Fibroblast of upper back skin (primary cell): Measurements from ENCODE around the gene ZFHX2.
"Not testable (repeated sequence)": the region's sequence is repeated elsewhere in the genome, so short reads cannot be mapped to it uniquely, and the experiment has no call there.

Experiments used
- DNase-seq: peaks from one replicate; pipeline ENCODE4 v3.0.0-alpha.2; 2013

ZFHX2 gene

DNA sequence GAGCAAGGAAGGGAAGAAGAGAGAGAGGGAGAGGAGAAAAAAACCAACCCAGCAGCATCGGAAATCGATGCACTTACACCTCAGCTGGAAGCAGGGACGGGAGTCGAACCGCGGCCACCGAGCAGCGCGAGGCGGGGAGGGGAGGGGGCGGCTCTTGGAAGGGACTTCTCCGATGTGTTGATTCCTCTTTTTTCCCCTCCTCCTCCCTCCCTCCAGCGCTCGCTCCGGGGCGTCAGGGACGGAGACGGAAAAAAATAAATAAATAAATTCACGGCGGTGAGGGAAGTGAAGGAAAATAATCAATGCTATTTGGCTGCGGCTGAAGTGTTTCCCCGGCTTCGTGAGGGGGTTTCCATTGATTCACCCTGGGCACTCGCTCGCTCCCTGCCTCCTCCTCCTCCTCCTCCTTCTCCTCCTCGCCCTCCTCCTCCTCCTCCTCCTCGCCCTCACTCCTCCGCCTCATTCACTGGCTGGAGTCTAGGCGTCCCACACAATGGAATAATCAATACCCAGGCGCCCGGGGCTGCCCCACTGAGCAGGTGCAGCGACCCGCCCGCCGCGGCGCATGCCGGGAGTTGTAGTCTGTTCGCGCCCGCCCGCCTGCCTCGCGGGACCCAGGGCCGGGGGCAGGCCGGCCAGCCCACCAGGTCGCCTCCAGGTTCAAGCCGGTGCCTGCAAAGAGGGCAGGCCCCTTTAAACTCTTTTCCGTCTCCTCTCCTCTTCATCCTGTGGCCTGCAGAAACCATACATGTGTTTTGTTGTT, at the start of gene ZFHX2:
Gene ZFHX2 (minus strand): TSS at position 500 of the 763 bp plus-strand sequence. CDS start 16,440 bp downstream, outside the sequence.
- DNase-seq: peak; percentile 42

DNA sequence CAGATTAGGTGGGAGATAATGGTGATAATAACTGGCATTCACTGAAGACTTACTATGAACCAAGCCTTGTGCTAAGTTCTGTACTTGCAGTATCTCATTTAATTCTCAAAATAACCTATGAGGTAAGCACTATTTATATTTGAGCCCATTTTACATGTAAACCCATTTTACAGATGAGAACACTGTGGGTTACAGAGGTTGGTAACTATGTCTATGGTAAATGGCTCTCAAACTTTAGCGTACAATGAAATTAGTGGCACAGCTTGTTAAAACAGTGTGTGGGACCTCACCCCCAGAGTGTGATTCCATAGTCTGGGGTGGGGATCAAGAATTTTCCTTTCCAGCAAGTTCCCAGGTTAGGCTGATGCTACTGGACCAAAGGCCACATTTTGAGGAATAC, 49.2 kb upstream of the ZFHX2 start:
- DNase-seq: no peak

DNA sequence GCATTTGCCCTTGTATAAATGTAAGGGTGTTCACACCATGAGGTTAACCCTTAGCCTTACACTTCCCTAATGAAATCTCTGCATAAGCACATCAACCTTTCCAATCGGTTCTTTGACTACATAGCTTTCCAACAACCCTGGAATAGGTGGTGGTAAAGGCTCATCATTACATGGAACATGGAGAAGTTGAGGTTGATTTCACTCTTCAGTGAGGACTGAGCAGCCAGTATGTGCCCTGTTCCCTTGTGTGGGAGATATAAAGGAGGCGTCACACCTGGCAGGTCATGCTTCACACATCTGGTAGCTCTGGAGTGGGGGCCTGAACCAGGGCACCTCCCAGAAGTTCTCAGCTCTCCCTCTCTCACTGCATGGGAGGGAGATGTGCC, 48.8 kb upstream of the ZFHX2 start:
- DNase-seq: no peak

DNA sequence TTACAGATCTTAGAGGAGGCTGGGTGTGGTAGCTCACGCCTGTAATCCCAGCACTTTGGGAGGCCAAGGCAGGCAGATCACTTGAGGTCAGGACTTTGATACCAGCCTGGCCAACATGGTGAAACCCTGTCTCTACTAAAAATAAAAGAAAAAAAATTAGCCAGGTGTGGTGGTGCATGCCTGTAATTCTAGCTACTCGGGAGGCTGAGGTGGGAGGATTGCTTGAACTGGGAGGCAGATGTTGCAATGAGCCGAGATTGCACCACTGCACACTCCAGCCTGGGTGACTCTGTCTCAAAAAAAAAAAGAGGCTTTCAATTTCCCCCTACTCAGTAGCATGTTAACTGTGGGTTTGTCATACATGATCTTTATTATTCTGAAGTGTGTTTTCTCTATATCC, 42.6 kb upstream of the ZFHX2 start:
- DNase-seq: not testable (repeated sequence)

DNA sequence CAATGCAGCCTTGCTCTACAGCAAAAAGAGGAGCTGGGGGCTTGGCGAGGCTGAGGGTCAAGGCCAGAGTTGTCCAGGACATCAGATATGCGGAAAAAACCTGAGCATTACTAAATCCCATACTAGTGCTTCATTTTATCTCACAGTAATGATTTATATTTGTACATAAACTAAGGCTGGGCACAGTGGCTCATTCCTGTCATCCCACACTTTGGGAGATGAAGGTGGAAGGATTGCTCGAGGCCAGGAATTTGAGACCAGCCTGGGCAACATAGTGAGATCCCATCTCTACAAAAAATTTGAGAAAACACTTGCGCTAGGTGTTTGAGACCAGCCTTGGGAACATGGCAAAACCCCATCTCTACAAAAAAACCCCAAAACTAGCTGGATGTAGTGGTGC, 38.6 kb upstream of the ZFHX2 start:
- DNase-seq: no peak

DNA sequence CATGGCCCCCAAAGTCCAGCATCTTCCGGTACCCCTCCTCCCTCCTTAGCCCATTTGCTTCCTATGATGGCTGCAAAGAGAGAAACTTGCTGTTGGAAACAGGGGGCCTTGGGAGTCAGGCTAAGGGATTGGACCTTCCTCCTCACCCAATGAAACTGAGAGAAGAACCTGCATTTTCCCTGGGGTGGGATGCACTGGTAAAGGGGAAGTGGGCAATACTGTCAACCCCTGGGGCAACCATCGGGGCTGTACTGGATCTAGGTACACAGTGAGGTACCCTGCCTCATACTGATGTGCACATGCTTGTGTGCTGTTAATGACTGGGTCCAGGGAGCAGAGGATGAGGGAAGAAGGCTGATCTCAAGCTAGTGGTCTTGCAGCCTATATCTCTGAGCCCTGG, 38.0 kb upstream of the ZFHX2 start:
- DNase-seq: no peak

DNA sequence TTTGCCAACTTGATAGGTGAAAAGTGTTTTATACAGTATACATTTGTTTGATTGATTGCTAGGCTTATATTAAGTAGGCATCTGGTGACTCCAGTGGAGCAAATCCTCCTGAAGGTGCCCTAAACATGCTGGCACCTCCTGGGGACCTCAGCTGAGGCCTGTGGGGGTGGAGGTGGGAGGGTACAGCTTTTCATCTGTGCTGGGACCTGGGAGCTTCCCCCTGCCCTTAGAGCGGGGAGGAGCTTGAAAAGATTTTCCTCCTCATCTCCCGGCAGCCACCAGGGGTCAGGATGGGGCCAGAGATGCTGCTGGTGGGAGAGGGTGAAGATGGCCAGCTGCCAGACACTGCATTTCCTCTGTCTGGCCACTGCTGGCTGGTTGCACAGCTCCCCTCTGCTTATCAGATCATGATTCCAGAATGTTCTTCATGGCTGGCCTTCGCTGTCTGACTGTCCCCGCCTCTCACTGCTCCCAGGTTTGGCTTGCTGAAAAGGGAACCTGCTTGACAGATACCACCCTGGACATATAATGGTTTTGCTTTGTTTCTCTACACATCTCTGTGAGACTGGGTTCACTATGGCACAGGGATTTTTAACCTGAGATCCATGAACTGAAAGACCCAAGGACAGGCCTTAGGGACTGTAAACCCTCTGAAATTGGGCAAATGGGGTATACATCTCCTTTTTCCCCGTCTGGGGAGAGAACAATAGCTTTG, 37.5 kb upstream of the ZFHX2 start:
- DNase-seq: peak; percentile 89

DNA sequence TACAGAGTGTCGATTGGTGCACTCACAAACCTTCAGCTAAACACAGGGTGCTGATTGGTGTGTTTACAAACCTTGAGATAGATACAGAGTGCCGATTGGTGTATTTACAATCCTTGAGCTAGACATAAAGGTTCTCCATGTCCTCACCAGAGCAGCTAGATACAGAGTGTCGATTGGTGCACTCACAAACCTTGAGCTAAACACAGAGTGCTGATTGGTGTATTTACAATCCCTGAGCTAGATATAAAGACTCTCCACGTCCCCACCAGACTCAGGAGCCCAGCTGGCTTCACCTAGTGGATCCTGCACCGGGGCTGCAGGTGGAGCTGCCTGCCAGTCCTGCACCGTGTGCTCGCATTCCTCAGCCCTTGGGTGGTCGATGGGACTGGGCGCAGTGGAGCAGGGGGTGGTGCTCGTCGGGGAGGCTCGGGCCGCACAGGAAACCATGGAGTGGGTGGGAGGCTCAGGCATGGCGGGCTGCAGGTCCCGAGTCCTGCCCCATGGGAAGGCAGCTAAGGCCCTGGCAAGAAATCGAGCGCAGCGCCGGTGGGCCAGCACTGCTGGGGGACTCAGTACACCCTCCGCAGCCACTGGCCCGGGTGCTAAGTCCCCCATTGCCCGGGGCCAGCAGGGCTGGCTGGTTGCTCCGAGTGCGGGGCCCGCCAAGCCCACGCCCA, 33.1 kb upstream of the ZFHX2 start:
- not testable (repeated sequence) for DNase-seq

DNA sequence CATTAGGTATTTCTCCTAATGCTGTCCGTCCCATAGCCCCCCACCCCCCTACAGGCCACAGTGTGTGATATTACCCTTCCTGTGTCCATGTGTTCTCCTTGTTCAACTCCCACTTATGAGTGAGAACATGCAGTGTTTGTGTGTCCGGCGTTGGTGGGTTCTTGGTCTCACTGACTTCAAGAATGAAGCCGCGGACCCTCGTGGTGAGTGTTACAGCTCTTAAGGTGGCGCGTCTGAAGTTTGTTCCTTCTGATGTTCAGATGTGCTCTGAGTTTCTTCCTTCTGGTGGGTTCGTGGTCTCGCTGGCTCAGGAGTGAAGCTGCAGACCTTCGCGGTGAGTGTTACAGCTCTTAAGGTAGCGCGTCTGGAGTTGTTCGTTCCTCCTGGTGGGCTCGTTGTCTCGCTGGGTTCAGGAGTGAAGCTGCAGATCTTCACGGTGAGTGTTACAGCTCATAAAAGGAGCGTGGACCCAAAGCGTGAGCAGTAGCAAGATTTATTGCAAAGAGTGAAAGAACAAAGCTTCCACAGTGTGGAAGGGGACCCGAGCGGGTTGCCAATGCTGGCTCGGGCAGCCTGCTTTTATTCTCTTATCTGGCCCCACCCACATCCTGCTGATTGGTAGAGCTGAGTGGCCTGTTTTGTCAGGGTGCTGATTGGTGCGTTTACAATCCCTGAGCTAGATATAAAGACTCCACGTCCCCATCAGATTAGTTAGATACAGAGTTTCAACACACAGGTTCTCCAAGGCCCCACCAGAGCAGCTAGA, 32.4 kb upstream of the ZFHX2 start:
- not testable (repeated sequence) for DNase-seq

DNA sequence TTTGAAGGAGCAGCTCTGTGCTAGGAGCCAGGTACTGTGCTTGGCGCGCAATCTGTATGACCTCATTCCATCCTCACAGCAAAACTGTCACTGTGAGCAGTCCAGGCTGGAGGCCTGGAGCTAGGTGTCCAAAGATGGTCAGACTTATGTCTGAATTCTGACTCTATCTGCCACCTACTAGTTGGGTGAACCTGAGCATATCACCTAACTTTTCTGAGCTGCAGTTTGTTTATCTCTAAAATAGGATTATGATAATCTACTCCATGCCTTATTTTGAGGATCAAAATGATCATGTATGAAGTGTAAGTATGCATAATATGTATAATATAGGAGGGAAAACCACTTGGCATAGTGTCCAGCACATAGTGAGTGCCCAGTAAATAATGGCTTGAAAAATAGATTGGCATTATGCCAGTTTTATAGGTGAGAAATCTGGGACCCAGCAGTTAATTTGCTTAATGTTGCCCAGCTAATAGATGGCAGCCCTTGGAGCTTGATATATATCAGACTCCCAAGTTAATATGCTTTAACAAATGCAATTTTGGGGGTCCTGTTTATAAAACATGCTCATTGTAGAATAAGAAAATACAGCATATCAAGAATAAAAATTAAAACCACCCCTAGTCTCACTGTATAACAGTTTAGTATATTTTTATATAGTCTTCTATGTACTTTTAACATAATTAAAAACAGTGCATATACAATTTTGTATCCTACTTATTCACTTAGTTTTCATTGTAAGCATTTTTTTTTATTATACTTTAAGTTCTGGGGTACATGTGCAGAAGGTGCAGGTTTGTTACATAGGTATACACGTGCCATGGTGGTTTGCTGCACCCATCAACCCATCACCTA, 31.6 kb upstream of the ZFHX2 start:
- no peak for DNase-seq

DNA sequence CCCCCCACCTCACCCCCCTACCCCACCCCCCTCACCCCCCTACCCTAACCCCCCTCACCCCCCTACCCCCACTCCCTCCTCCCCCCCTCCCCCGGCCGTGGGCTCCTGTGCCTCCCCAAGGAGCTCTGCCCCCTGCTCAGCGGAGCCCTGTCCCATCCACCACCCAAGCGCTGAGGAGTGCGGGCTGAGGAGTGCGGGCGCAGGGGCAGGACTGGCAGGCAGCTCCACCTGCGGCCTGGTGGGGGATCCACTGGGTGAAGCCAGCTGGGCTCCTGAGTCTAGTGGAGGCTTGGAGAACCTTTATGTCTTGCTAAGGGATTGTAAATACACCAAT, 29.4 kb upstream of the ZFHX2 start:
- no peak for DNase-seq

DNA sequence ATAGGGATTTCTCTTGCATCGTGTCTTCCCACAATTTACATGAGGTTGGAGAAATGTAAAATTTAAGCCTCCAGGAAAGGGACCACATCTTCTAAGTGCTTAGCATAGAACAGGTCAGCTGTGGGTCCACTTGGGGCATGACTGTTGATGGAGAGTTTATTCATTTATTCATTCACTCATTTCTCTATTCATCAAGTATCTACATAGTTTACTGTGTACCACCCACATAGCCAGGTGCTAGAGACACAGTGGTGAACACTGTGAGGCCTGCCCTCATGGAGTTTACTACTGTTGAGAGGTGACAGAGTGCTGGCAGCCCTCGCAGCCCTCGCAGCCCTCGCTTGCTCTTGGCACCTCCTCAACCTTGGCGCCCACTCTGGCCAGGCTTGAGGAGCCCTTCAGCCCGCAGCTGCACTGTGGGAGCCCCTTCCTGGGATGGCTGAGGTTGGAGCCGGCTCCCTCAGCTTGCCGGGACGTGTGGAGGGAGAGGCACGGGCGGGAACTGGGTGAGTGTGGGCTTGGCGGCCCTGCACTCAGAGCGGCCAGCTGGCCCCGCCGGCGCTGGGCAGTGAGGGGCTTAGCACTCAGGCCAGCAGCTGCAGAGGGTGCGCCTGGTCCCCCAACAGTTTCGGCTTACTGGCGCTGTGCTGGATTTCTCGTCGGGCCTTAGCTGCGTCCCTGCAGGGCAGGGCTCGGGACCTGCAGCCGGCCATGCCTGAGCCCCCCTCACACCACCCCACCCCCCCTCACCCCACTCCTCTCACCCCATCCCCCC, 28.8 kb upstream of the ZFHX2 start:
- DNase-seq: no peak

DNA sequence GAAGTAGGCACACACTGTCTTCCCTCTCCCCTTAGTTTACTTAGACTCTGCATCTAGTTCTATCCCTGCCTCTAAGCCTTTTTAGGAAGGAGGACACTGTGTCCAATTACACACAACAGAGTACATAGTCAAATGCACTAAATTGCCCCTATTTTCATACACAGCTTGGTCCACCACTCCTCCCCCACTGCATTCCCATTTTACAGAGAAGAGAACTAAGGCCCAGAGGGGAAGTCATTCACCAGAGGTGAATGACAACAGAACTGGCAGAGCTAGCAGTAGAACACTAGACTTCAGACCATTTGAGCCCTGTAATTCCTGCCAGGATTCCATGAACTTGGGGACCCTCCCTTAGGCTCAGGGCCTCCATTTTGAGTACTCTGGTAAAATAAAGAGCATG, 28.2 kb upstream of the ZFHX2 start:
- DNase-seq: no peak

DNA sequence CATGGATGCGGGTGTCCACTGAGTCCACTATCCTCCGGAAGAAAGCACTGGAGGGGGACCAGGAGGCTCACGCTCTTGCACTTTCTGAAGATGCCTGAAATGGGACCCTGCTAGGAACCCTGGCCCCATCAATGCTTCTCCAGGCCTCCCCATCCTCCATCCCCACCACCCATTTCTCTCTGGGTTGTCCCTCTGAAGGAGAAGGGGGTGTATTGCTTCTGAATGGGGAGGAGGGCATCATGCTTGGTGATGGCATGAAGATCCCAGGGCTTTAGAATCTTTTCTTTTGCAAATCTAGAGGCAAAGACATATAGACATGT, 27.7 kb upstream of the ZFHX2 start:
- no peak for DNase-seq

DNA sequence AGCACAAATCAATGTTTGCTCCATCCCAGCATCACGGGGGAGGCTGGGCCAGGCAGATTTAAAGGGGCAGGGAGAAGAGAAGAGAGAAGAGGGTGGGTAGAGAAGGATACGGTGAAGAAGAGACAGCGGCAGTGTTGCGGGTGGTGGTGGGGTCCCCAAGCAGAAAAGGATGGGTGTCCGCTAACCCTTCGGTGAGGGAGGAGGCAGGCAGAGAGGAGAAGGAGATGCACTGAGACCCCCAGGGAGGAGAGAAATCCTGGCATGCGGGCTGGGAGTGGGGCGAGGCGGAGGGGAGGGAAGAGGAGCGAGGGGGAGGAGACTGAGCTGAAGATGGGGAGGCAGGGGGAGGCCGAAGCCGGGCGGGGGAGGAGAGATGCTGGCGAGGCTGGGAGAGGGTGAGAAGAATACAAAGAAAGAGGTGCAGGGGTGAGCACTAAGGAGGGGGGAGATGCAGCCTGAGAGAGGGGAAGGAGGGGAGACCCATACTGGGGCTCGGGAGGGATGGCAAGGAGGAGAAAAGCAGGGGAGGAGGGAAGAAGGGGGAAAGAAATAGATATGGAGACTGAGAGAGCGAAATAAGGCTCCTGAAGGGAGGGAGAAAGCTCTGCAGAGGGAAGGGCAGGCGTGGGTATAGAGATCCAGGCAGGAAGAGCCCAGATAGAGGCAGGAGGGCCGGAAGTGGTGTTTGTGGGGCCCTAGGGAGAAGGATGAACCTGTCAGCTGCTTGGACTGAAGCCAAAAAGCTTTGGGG, 27.2 kb upstream of the ZFHX2 start, which contains the start of gene JPH4:
Gene JPH4 (minus strand): TSS at position 231 of the 751 bp plus-strand sequence. CDS start 1,337 bp downstream, outside the sequence.
- no peak for DNase-seq

DNA sequence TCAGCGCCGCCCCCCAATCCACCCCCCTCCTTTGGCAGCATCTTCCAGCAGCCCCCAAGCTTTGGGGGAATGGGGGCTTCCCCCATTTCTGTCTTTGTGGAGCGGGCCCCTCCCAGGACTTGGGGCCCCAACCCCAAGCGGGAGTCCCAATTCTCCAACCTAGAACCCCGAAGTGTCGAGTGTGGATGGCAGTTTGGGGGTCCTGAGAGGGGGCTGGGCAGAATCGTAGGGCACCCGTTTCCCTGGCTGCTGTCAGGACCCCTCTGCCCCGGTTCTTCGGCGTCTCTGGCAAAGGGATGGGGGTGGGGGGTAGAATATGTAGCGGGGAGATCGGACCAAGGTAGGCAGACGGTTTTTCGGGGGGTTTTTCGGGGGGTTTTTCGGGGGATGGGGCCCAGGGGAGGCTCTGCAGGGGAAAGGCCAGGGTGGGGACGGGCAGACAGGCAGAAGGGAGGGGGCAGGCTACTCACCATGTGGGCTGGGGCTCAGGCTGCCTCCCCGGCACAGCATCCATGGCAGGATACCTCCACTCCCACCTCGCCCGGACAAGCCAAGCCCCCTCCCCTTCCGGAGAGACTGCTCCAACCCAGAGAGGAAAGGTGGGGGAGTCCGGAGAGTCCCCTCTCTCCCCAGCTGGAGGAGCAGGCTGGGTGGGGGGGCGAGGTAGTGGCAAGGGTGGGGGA, 26.3 kb upstream of the ZFHX2 start:
- no peak for DNase-seq

DNA sequence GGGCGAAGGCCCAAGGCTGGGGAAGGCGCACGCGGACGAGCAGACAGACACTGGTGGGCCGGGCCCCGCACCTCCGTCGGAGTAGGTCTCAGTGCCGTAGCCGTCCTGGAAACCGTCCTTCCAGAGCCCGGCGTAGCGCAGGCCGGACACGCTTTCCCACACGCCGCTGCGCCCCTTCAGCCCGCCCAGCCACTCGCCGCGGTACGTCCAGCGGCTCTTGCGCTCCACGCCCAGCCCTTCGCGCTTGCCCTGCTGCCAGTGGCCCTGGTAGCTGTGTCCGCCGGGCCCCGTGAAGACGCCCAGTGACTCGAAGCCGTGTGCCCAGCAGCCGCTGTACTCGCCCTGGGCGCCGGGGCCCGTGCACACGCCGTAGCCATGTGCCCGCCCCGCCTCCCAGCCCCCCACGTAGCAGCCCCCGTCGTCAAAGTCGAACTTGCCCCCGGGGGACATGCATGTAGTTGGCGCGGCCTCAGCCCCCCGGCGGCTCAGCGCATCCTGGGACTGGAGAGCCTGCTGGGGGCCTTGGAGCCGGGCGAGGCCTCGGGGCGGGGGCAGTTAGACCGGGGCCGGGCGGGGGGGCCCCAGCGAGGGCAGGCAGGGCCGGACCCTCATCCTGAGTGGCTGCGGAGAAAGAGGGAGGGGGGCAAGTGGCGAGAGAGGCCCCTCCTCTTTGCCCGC, 25.6 kb upstream of the ZFHX2 start:
- DNase-seq: no peak

DNA sequence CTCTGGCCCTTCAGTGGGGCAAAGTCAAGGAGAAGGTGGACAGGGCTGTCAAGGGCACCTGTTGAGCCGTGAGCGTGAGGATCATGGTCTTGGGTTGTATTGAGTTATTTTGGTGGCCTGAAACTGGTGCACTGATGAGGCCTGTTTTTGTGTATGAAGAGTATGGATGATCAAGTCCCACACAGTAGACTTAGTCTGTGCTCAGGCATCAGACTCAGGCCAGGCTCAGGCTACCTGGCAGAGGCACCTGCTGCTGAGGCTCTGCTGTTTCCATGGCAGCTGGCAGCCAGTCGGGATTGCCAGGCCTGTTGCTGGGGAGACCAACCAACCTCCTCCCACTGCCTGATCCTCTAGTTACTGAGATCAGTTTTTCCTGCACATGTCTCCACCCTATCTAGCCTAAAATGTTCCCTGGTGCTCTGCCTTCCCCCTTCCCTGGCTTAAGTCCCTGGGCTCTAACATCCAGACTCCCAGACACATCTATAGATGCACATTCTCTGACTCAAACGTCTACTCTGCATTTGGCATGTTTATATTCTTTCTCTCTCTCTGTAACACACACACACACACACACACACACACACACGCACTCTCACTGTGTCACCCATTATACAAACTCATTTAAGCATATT, 21.9 kb upstream of the ZFHX2 start:
- DNase-seq: no peak

DNA sequence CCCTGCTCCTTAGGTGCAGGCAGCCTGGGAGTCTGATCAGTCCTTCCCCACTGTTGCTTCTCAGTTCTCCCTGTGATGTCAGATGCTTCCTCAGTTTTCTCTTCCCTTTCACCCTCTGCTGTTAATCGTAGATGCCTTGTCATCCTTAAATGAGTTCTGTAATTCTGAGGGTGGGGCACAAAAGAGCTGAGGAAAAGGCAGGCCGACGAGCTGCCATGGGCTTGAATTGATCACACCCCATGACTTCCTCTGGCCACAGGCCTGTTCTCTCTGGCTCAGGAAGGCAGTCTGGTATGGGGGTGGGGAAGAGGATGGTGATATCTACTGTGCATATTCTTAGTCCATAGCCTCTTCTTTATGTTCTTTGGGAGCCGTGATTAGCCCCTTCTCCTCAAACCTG, 21.3 kb upstream of the ZFHX2 start:
- DNase-seq: no peak
